SK-N-MC (cell line): ENCODE results near the gene PSMD10.

ENCODE experiments used
- EZH2 ChIP-seq: fragments of 200-600 bp; sonication (generic); IDR thresholded peaks from one replicate; pipeline ENCODE4 v1.6.1; 2017; ENCODE audit warnings: antibody characterized with exemption
- POLR2AphosphoS5 ChIP-seq: IDR thresholded peaks from 2 replicates; pipeline ENCODE4 v1.6.1; 2012; ENCODE audit warnings: mild to moderate bottlenecking, low read depth, low read length, borderline replicate concordance

- TF ChIP-seq POLR2AphosphoS5 (no peak), EZH2 (no peak)
Measured at GRCh38 chrX:108114541-108114940, 23.2 kb upstream of the PSMD10 start.
